ENCODE results near the gene MPP1. TPM values are rescaled to one million over a fixed set of nuclear protein-coding genes. Genes with fewer than 3 reads are reported as not detected.

Gene MPP1
- total and polyA plus RNA-seq, 2 of the 8 experiments (the other 6 are each of a cell fraction or from before 2014, with no cell fraction given) = 7.6 to 13.4 TPM

DNA sequence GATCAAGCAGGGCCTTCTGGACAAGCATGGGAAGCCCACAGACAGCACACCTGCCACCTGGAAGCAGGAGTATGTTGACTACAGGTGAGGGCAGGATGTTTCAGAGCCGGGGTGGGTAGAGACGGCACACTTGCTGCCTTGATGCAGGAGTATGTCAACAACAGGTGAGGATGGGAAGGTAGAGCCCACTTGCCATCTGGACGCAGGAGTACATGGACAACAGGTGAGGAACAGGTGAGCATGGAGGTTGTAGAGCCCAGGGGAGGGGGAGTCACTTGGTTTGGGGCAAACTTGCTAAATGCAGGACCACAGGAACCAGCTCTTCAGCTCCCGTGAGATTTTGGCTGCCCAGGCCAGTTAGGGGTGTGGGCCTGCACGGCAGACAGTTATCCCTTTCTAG, 30.7 kb downstream of the MPP1 start:
- no peak for TF ChIP-seq TCF12 (IDR thresholded peaks at IDR 0.05; ENCODE audit: low read depth, low read length)
- TF ChIP-seq, protein P1, sequence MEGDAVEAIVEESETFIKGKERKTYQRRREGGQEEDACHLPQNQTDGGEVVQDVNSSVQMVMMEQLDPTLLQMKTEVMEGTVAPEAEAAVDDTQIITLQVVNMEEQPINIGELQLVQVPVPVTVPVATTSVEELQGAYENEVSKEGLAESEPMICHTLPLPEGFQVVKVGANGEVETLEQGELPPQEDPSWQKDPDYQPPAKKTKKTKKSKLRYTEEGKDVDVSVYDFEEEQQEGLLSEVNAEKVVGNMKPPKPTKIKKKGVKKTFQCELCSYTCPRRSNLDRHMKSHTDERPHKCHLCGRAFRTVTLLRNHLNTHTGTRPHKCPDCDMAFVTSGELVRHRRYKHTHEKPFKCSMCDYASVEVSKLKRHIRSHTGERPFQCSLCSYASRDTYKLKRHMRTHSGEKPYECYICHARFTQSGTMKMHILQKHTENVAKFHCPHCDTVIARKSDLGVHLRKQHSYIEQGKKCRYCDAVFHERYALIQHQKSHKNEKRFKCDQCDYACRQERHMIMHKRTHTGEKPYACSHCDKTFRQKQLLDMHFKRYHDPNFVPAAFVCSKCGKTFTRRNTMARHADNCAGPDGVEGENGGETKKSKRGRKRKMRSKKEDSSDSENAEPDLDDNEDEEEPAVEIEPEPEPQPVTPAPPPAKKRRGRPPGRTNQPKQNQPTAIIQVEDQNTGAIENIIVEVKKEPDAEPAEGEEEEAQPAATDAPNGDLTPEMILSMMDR (IDR thresholded peaks at IDR 0.05; ENCODE audit: control extremely low read depth in 1 of 3, insufficient read depth in 1 of 3, low read depth in 1 of 3, low read length in 3 of 3) = no peak
- no peak for TF ChIP-seq TAF7 (optimal IDR thresholded peaks at IDR 0.05; ENCODE audit: borderline replicate concordance, low read depth, low read length)
- TF ChIP-seq, protein P2, sequence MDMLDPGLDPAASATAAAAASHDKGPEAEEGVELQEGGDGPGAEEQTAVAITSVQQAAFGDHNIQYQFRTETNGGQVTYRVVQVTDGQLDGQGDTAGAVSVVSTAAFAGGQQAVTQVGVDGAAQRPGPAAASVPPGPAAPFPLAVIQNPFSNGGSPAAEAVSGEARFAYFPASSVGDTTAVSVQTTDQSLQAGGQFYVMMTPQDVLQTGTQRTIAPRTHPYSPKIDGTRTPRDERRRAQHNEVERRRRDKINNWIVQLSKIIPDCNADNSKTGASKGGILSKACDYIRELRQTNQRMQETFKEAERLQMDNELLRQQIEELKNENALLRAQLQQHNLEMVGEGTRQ (IDR thresholded peaks at IDR 0.05; ENCODE audit: low read length) = no peak
- peak; percentile 35; the same call in 1 of the 2 replicates for TF ChIP-seq POLR2AphosphoS5 (IDR thresholded peaks at IDR 0.05; ENCODE audit: low read depth, low read length)
- H3K4me2 ChIP-seq (ENCODE audit: insufficient read depth in 1 of 2, low read depth in 2 of 2, low read length in 2 of 2) = no peak overlapping the region
- no peak overlapping the region for H3K14ac ChIP-seq (ENCODE audit: insufficient read length)
- H3K4ac ChIP-seq (replicated peaks; ENCODE audit: insufficient read length, low read depth, low read length) = no peak overlapping the region
- H3K9me3 ChIP-seq (ENCODE audit: insufficient read depth in 2 of 2, low read depth in 1 of 2, low read length in 1 of 2) = no peaks in the 10 kb centered on the region
- no peaks in the 10 kb centered on the region for H3K27me3 ChIP-seq (replicated peaks in 1 of 4; ENCODE audit: control insufficient read depth in 3 of 4, extremely low read depth in 1 of 4, insufficient read depth in 3 of 4, low read length in 3 of 4)
- H3K9ac ChIP-seq (replicated peaks in 1 of 4; ENCODE audit: extremely low read depth in 1 of 4, low read depth in 3 of 4, low read length in 3 of 4) = no peak overlapping the region
- H2BK5ac ChIP-seq (ENCODE audit: low read depth, low read length) = no peak overlapping the region
- H3K79me2 ChIP-seq (ENCODE audit: control insufficient read depth in 1 of 2, insufficient read depth in 2 of 2, low read length in 2 of 2) = no peaks in the 10 kb centered on the region
- H2BK12ac ChIP-seq (ENCODE audit: low read depth, low read length) = no peak overlapping the region
- no peak overlapping the region for H2BK15ac ChIP-seq (ENCODE audit: low read length)
- no peaks in the 10 kb centered on the region for H3K79me1 ChIP-seq (ENCODE audit: low read depth, low read length)
- H3K27ac ChIP-seq (ENCODE audit: low read depth, low read length) = no peak overlapping the region
- H3K4me1 ChIP-seq (replicated peaks in 1 of 4; ENCODE audit: control insufficient read depth in 3 of 4, insufficient read depth in 4 of 4, low read length in 3 of 4) = no peaks in the 10 kb centered on the region
- H4K20me1 ChIP-seq (replicated peaks in 1 of 2; ENCODE audit: control insufficient read depth in 1 of 2, insufficient read depth in 2 of 2, low read length in 2 of 2) = peaks cover 5 to 11% of the 10 kb centered on the region in 2 experiments
- no peaks in the 10 kb centered on the region for H3K23me2 ChIP-seq (ENCODE audit: low read depth, low read length)
- ChIA-PET POLR2A (ENCODE audit: partially characterized antibody) (interaction anchor here (0.7 to 12.2 kb wide), 2 partner anchors 8 to 46 kb away, joined by 3 to 146 read pairs; partner anchors contain the start of gene DKC1), CTCF (ENCODE audit: partially characterized antibody) (no interaction called here)
- DNase-seq (ENCODE audit: low read depth in 1 of 2, low spot score in 2 of 2) (no peak), FAIRE-seq (no peak)
- no peak overlapping the region; the same call in 1 of the 2 replicates for H4K8ac ChIP-seq (ENCODE audit: extremely low read depth, insufficient read depth, low read length)
- H2BK120ac ChIP-seq (replicated peaks; ENCODE audit: low read depth, low read length) = no peak overlapping the region
- H4K91ac ChIP-seq (replicated peaks; ENCODE audit: insufficient read length, low read length) = no peak overlapping the region
- H3K56ac ChIP-seq (replicated peaks; ENCODE audit: insufficient read length, low read depth, low read length) = no peak overlapping the region
- no peak overlapping the region for H3K18ac ChIP-seq (ENCODE audit: extremely low read depth, low read length)
- H2AK5ac ChIP-seq (ENCODE audit: low read depth, low read length) = no peak overlapping the region
- H4K5ac ChIP-seq (ENCODE audit: insufficient read length, low read depth, low read length) = no peak overlapping the region
- peaks cover 27 to 68% (median 49%) of the 10 kb centered on the region in 4 experiments for H3K36me3 ChIP-seq (ENCODE audit: control insufficient read depth in 2 of 4, insufficient read depth in 4 of 4, low read length in 3 of 4)
- H3K4me3 ChIP-seq (ENCODE audit: extremely low read depth in 1 of 4, insufficient read depth in 2 of 4, low read depth in 3 of 4, low read length in 4 of 4) = no peak overlapping the region
- no peak overlapping the region for H3K23ac ChIP-seq (ENCODE audit: insufficient read length)
- WGBS, 2 experiments (ENCODE audit: extremely low coverage in 1 of 2, insufficient coverage in 1 of 2, insufficient read length in 1 of 2, insufficient replicate concordance in 2 of 2, low coverage in 1 of 2, low lambda C conversion rate in 2 of 2, missing lambda C conversion rate in 1 of 2) = 80% methylated on average over 4 of the region's 5 CpGs; no CpG with 5 or more reads in 1 of the 2 experiments
- no peak overlapping the region for H2BK20ac ChIP-seq (ENCODE audit: low read length)
- H2AFZ ChIP-seq (ENCODE audit: low read length) = no peak overlapping the region

All from H1 (cell line).